ENCODE results near the gene TMEM51.

DNA sequence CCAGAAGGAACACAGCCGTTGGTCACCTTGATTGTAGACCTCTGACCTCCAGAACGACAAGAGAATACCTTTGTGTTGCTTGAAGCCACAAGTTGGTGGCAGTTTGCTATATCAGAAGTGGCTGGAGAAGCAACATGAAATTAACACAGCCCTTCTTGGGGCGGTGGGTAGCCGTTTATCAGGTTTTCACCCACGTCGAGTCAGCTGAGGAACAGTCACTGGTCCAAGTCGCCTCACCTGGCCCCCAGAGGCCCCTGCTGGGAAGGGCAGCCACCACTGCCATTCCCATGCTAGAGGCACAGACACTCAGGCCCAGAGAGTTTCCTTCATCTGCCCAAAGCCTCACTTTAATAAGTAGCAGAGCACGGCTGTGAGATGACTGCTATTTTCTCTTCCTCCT, 37.7 kb downstream of the TMEM51 start:
- TF ChIP-seq POLR2A (IDR thresholded peaks at IDR 0.05): no peak
- TF ChIP-seq, protein P1, sequence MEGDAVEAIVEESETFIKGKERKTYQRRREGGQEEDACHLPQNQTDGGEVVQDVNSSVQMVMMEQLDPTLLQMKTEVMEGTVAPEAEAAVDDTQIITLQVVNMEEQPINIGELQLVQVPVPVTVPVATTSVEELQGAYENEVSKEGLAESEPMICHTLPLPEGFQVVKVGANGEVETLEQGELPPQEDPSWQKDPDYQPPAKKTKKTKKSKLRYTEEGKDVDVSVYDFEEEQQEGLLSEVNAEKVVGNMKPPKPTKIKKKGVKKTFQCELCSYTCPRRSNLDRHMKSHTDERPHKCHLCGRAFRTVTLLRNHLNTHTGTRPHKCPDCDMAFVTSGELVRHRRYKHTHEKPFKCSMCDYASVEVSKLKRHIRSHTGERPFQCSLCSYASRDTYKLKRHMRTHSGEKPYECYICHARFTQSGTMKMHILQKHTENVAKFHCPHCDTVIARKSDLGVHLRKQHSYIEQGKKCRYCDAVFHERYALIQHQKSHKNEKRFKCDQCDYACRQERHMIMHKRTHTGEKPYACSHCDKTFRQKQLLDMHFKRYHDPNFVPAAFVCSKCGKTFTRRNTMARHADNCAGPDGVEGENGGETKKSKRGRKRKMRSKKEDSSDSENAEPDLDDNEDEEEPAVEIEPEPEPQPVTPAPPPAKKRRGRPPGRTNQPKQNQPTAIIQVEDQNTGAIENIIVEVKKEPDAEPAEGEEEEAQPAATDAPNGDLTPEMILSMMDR (IDR thresholded peaks at IDR 0.05): no peak

All from breast epithelium (tissue), 3 donors.